ENCODE results near the gene EVI5L. TPM values are rescaled to one million over a fixed set of nuclear protein-coding genes. Genes with fewer than 3 reads are reported as not detected.

The EVI5L gene
- total and polyA plus RNA-seq, 9 donors: 5.1 to 15.9 (median 10.9) TPM

DNA sequence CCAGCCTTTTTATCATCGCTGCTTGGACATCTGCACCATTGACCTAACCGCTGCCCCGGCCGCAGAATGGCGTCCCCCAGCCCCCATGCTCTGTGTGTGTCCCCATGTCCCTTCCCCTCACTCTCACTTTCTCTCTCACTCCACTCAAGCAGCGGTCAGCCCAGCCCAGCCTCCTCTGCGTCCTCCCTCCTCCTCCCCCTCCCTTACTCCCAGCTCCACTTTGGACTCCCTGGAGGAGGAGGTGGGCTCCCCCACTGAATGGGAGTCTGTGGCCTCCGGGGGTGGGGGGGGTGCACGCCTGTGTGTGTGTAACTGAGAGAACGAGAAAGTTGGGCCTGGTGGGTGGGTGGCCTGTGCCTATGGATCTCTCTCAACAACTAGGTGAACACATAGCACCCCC, 75.8 kb downstream of the EVI5L start:
- WGBS, 3 donors: 70 to 81% (median 77%) methylated on average over 10 of the region's 10 CpGs
- Histone ChIP-seq H3K4me3 (no peak overlapping the region), H3K9me3 (no peaks in the 10 kb centered on the region), H3K36me3 (no peaks in the 10 kb centered on the region), H3K27ac (no peak overlapping the region), H3K4me1 (ENCODE audit: insufficient read depth) (peaks cover 13% of the 10 kb centered on the region), H3K27me3 (no peaks in the 10 kb centered on the region)
- intact Hi-C loops (cut with DNase I): no loop called here
- TF ChIP-seq EP300 (IDR thresholded peaks at IDR 0.05): no peak
- TF ChIP-seq, protein P1, sequence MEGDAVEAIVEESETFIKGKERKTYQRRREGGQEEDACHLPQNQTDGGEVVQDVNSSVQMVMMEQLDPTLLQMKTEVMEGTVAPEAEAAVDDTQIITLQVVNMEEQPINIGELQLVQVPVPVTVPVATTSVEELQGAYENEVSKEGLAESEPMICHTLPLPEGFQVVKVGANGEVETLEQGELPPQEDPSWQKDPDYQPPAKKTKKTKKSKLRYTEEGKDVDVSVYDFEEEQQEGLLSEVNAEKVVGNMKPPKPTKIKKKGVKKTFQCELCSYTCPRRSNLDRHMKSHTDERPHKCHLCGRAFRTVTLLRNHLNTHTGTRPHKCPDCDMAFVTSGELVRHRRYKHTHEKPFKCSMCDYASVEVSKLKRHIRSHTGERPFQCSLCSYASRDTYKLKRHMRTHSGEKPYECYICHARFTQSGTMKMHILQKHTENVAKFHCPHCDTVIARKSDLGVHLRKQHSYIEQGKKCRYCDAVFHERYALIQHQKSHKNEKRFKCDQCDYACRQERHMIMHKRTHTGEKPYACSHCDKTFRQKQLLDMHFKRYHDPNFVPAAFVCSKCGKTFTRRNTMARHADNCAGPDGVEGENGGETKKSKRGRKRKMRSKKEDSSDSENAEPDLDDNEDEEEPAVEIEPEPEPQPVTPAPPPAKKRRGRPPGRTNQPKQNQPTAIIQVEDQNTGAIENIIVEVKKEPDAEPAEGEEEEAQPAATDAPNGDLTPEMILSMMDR (IDR thresholded peaks at IDR 0.05): no peak
- no peak for TF ChIP-seq POLR2A (IDR thresholded peaks at IDR 0.05)
- DNase-seq: peak in 3 of 5 donors; percentile 30 to 43 (median 33)

DNA sequence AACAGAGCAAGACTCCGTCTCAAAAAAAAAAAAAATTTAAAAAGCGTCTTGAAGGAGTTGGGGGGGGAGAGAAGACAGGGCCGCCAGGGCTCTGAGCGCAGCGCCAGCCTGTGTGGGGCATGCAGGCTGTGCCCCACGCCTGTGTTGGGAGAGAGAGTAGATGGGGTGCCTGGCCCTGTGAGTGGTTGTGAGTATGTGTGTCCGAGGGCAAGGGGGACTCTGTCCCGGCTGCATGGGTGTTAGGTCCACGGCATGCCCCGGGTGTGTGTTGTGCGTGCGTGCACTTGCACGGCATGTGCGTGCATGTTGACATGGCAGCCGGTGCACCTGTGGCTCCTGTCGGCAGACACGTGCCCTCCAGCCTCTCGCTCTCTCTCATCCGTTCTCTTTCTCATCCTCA, 77.1 kb downstream of the EVI5L start:
- intact Hi-C loops (cut with DNase I): no loop called here
- no peak overlapping the region for H3K4me3 ChIP-seq
- DNase-seq: peak in 3 of 5 donors; percentile 19 to 34 (median 24)
- H3K27ac ChIP-seq: no peak overlapping the region
- TF ChIP-seq POLR2A (IDR thresholded peaks at IDR 0.05) (no peak), EP300 (IDR thresholded peaks at IDR 0.05) (no peak)
- TF ChIP-seq, protein P1 (IDR thresholded peaks at IDR 0.05): no peak
- 87 to 89% (median 88%) methylated on average over 19 of the region's 19 CpGs for WGBS, 3 donors
- no peaks in the 10 kb centered on the region for H3K9me3 ChIP-seq
- H3K36me3 ChIP-seq: no peaks in the 10 kb centered on the region
- peaks cover 13% of the 10 kb centered on the region for H3K4me1 ChIP-seq (ENCODE audit: insufficient read depth)
- no peaks in the 10 kb centered on the region for H3K27me3 ChIP-seq

DNA sequence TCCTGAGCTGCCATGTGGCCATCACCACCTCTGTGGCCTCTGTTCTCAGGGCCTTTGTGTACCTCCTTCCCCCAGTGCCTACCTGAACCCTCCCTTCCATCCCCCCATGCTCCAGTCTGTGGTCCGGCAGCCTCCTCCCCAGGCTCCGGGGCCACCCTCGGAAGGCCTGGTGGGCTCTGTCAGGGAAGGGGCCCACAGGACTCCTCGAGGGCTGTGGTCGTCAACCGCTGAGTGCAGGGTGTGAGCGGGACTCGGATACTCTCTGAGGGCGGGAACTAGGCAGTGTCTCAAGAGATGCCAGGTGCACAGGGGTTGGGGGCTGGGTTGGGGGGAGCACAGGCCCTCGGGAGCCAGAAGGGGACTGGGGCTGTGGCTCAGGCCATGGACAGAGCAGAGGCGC, 77.5 kb downstream of the EVI5L start:
- no peaks in the 10 kb centered on the region for H3K9me3 ChIP-seq
- H3K4me3 ChIP-seq: no peak overlapping the region
- peaks cover 13% of the 10 kb centered on the region for H3K4me1 ChIP-seq (ENCODE audit: insufficient read depth)
- intact Hi-C loops (cut with DNase I): no loop called here
- no peak for TF ChIP-seq POLR2A (IDR thresholded peaks at IDR 0.05)
- no peak for TF ChIP-seq EP300 (IDR thresholded peaks at IDR 0.05)
- TF ChIP-seq, protein P1 (IDR thresholded peaks at IDR 0.05): no peak
- peak in 3 of 5 donors; percentile 22 to 35 (median 25) for DNase-seq
- H3K27ac ChIP-seq: no peak overlapping the region
- no peaks in the 10 kb centered on the region for H3K36me3 ChIP-seq
- 87 to 92% (median 90%) methylated on average over 11 of the region's 11 CpGs for WGBS, 3 donors
- no peaks in the 10 kb centered on the region for H3K27me3 ChIP-seq

DNA sequence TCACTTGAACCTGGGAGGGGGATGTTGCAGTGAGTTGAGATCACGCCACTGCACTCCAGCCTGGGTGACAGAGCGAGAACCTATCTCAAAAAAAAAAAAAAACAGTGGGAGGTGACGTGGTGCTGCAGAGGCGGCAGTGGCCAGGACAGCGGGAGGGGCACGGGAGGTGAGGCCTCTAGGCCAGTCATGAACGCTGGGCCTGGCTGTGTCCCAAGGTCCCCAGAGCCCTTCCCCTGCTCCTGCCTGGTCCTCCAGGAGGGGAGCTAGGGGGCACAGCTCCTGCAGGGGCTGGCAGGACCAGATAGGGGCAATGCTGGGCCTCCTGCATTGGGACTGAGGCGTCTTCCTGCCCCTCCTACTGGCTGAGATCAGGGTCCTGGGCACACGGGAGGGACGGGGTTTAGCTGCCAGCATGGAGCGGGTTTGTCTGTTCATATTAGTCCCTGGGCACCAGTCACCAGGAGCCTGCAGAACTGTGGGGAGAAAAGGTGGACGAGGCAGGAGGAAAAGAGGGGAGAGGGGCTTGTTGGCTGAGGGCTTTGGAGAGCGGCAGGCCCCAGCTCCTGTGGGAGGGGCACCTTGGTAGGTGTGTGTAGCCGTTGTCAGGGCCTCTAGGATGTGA, 78.2 kb downstream of the EVI5L start:
- peaks cover 13% of the 10 kb centered on the region for H3K4me1 ChIP-seq (ENCODE audit: insufficient read depth)
- intact Hi-C loops (cut with DNase I): no loop called here
- TF ChIP-seq POLR2A (IDR thresholded peaks at IDR 0.05) (no peak), EP300 (IDR thresholded peaks at IDR 0.05) (no peak)
- TF ChIP-seq, protein P1 (IDR thresholded peaks at IDR 0.05): no peak
- no peaks in the 10 kb centered on the region for H3K27me3 ChIP-seq
- no peak overlapping the region for H3K4me3 ChIP-seq
- no peak overlapping the region for H3K27ac ChIP-seq
- no peaks in the 10 kb centered on the region for H3K36me3 ChIP-seq
- peak in 3 of 5 donors; percentile 23 to 37 (median 31) for DNase-seq
- no peaks in the 10 kb centered on the region for H3K9me3 ChIP-seq
- WGBS, 3 donors: 79 to 83% (median 79%) methylated on average over 14 of the region's 14 CpGs
